22Rv1 (cell line): ENCODE measurements around the gene MREG.
"Not testable (repeated sequence)": the region's sequence is repeated elsewhere in the genome, so short reads cannot be mapped to it uniquely, and the experiment has no call there.

Experiments
- H3K27ac ChIP-seq: fragments of 450-650 bp; 2 replicates; pipeline ENCODE4 v1.5.1; 2017
- CTCF ChIP-seq: fragments of 450-650 bp; IDR thresholded peaks from 2 replicates; pipeline ENCODE4 v1.5.1; 2017; ENCODE audit warnings: mild to moderate bottlenecking
- ZFX ChIP-seq: fragments of 450-650 bp; IDR thresholded peaks from 2 replicates; pipeline ENCODE4 v1.6.1; 2017; ENCODE audit warnings: antibody characterized with exemption, borderline replicate concordance

Gene MREG

GRCh38 chr2:216012830-216013079 lies 596 bp downstream of the MREG start:
- H3K27ac ChIP-seq: no peak overlapping the region
- no peak for TF ChIP-seq CTCF
- TF ChIP-seq ZFX: no peak

- no peak for TF ChIP-seq ZFX
- TF ChIP-seq CTCF: no peak
- no peak overlapping the region for H3K27ac ChIP-seq
Observed at GRCh38 chr2:216012133-216012829, 1.1 kb downstream of the MREG start.

- H3K27ac ChIP-seq: not testable (repeated sequence)
Observed at GRCh38 chr2:216009215-216009614, 4.1 kb downstream of the MREG start.

GRCh38 chr2:216008387-216008786 lies 5.0 kb downstream of the MREG start:
- TF ChIP-seq CTCF (no peak), ZFX (no peak)
- H3K27ac ChIP-seq: no peak overlapping the region

GRCh38 chr2:216006164-216006663 lies 7.1 kb downstream of the MREG start:
- H3K27ac ChIP-seq: no peak overlapping the region
- TF ChIP-seq CTCF: no peak
- TF ChIP-seq ZFX: no peak

GRCh38 chr2:216004697-216005283 lies 8.6 kb downstream of the MREG start:
- TF ChIP-seq ZFX: no peak
- H3K27ac ChIP-seq: no peak overlapping the region

GRCh38 chr2:216003876-216004696 lies 9.3 kb downstream of the MREG start:
- no peak for TF ChIP-seq ZFX
- TF ChIP-seq CTCF: no peak
- no peak overlapping the region for H3K27ac ChIP-seq

GRCh38 chr2:216002693-216003092 lies 10.7 kb downstream of the MREG start:
- H3K27ac ChIP-seq: no peak overlapping the region
- TF ChIP-seq CTCF: no peak
- TF ChIP-seq ZFX: no peak
